ENCODE measurements around the gene KCP.

Gene KCP

DNA sequence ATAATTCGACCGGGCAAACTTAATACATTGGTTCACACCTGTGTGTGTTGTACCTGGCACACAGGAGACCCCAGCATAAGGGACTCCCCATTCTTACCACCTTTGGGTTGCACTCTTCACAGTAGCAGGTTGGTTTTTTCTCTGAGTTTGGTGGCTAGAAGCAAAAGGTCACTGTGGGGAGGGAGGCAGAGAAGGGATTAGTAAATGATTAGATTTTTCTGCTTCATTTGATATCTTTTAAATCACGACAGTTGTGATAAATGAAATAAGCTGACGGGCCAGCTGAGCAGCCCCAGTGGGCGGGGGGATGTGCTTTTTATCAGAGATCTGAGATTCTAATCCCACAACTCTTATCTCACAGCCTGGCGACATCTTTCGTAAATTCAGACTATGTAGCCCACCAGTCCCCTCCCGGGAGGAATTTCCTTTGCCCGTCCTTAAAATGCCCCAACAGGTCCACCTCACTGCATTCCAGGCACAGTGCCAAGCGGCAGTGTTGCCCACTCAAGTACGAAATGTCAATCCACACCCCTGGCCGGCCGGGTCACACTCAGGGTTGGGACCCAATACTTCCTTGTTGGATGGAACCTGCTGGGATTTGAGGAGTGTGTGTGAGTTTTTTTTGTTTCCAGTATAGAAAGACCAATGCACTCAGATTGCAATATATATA is 10.5 kb upstream of the KCP start:
- Histone ChIP-seq H3K4me3 (ENCODE audit: low read depth in 1 of 2, low read length in 1 of 2) (no peak overlapping the region), H3K27me3 (peaks cover 97% of the 10 kb centered on the region), H3K4me1 (ENCODE audit: control insufficient read depth in 1 of 2, insufficient read depth in 1 of 2, low read depth in 1 of 2, low read length in 1 of 2) (no peaks in the 10 kb centered on the region), H3K9me3 (no peaks in the 10 kb centered on the region), H3K36me3 (no peaks in the 10 kb centered on the region), H3K27ac (no peak overlapping the region)
- TF ChIP-seq, protein P1, sequence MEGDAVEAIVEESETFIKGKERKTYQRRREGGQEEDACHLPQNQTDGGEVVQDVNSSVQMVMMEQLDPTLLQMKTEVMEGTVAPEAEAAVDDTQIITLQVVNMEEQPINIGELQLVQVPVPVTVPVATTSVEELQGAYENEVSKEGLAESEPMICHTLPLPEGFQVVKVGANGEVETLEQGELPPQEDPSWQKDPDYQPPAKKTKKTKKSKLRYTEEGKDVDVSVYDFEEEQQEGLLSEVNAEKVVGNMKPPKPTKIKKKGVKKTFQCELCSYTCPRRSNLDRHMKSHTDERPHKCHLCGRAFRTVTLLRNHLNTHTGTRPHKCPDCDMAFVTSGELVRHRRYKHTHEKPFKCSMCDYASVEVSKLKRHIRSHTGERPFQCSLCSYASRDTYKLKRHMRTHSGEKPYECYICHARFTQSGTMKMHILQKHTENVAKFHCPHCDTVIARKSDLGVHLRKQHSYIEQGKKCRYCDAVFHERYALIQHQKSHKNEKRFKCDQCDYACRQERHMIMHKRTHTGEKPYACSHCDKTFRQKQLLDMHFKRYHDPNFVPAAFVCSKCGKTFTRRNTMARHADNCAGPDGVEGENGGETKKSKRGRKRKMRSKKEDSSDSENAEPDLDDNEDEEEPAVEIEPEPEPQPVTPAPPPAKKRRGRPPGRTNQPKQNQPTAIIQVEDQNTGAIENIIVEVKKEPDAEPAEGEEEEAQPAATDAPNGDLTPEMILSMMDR (IDR thresholded peaks at IDR 0.05), result no peak

DNA sequence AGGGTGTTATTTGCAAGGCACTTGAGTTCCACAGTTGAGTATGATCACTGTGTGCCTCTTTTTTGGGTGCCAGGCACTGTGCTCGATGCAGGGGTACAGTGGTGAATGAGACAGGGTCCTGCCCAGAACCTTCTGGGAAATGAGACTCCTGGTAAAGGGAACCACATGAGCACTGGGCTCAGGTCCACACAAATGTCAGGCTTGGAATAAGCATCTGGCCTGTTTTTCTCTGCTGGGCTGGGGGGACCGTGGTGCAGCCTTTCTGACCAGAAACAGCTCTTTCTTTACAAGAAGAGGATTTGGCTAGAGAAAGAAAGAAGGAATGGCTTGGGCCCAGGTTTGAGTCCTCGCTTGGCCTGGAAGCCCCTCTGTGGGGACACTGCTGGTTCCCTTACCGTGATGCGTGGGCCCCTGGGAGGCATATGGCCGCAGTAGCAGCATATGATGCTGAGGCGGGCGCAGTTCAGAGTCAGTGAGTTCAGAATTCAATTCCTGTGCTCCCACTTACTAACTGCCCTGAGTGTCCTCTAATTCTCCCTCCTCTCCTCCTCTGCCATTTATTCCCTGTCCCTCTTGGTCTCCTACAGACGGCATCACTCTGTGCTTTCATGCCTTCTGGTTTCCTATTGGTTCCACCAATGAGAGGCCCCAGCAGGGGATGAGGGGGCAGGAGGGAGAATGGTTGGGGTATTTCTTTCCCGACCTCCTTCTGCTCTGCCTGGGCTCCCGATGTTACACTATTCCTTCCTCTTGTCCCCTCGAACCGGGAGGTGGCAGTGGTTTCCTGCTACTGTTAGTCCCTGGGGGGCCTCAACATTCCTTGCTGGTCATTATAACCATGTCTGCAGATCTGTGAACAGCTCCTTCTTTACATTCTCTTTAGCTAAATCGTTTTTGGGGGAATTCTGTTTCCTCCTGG is 9.6 kb upstream of the KCP start:
- Histone ChIP-seq H3K9me3 (no peaks in the 10 kb centered on the region), H3K27ac (no peak overlapping the region), H3K4me3 (ENCODE audit: low read depth in 1 of 2, low read length in 1 of 2) (no peak overlapping the region), H3K36me3 (no peaks in the 10 kb centered on the region), H3K4me1 (ENCODE audit: control insufficient read depth in 1 of 2, insufficient read depth in 1 of 2, low read depth in 1 of 2, low read length in 1 of 2) (peaks cover 3 to 7% of the 10 kb centered on the region in 2 experiments), H3K27me3 (peaks cover 100% of the 10 kb centered on the region)
- TF ChIP-seq, protein P1 (IDR thresholded peaks at IDR 0.05), result no peak

DNA sequence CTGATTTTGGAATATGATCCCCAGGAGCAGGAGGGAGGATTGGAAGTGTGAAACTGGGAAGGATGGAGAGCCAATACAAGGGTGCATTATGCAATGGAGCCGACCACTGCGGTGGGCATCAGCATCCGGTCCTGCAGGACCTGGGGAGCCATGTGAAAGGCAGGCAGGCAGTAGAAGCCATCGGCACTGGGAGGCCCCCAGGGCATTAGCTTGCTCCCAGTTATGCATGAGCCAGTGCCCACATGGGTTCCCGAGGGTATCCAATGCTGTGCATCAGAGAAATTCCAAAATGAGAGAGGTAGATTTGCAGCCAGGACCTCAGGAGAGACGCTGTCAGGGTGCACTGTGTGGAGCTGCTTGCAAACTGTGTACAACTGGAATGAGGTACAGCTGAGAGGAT is 8.7 kb upstream of the KCP start:
- Histone ChIP-seq H3K4me3 (ENCODE audit: low read depth in 1 of 2, low read length in 1 of 2) (no peak overlapping the region), H3K4me1 (ENCODE audit: control insufficient read depth in 1 of 2, insufficient read depth in 1 of 2, low read depth in 1 of 2, low read length in 1 of 2) (peaks cover 3 to 7% of the 10 kb centered on the region in 2 experiments), H3K36me3 (no peaks in the 10 kb centered on the region), H3K9me3 (no peaks in the 10 kb centered on the region), H3K27me3 (peaks cover 100% of the 10 kb centered on the region), H3K27ac (no peak overlapping the region)
- TF ChIP-seq, protein P1 (IDR thresholded peaks at IDR 0.05), result no peak

DNA sequence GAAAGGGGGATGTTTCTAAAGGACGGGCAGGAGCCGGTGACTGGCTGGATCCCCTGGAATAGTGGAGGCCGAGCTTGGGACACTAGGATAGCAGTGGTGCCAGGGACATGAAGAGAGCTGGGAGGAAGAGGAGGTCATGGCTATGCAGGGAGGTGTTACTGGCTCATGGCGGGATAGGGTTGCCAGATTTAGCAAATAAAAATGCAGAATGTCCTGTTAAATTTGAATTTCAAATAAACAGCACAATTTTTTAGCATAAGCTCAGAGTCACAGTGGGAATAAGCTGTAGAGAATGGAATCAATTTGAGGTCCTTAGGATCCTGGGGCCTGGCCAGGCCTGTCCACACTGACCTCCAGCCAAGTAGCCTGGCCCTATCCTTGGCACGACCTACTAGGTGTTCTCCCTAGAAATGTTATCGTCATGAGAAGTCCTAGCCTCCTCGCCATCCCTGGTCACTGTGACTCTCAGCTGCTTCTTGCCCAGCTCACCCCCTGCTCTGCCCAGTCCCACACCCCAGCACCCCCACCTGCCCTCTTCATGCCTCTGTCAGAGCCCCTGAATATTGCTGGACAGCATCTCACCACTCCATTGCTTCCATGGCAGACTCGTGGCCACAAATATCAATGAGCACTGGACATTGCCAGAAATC is 7.6 kb upstream of the KCP start:
- Histone ChIP-seq H3K27ac (no peak overlapping the region), H3K36me3 (no peaks in the 10 kb centered on the region), H3K9me3 (no peaks in the 10 kb centered on the region), H3K27me3 (peaks cover 99% of the 10 kb centered on the region), H3K4me1 (ENCODE audit: control insufficient read depth in 1 of 2, insufficient read depth in 1 of 2, low read depth in 1 of 2, low read length in 1 of 2) (peaks cover 3 to 7% of the 10 kb centered on the region in 2 experiments), H3K4me3 (ENCODE audit: low read depth in 1 of 2, low read length in 1 of 2) (no peak overlapping the region)
- TF ChIP-seq, protein P1 (IDR thresholded peaks at IDR 0.05), result no peak

DNA sequence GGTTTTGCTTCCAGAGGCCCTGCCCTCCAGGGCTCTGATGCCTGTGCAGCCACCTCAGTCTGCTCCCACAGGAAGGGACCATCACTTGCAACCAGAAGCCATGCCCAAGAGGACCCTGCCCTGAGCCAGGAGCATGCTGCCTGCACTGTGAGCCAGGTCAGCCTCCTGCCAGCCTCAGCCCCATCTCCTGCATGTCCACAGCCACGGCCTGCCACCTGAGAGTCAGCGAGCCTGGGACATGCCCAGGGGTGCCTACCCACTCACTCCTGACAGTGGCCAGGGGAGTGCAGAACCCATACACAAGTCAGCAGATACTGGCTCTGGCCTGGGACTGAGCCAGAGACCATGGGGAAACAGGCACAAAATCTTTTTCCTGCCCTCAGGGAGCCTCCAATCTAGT is 6.6 kb upstream of the KCP start:
- H3K36me3 ChIP-seq, result no peaks in the 10 kb centered on the region
- TF ChIP-seq, protein P1 (IDR thresholded peaks at IDR 0.05), result no peak
- no peak overlapping the region for H3K4me3 ChIP-seq (ENCODE audit: low read depth in 1 of 2, low read length in 1 of 2)
- H3K27me3 ChIP-seq, result peaks cover 96% of the 10 kb centered on the region
- peaks cover 3 to 7% of the 10 kb centered on the region in 2 experiments for H3K4me1 ChIP-seq (ENCODE audit: control insufficient read depth in 1 of 2, insufficient read depth in 1 of 2, low read depth in 1 of 2, low read length in 1 of 2)
- H3K9me3 ChIP-seq, result no peaks in the 10 kb centered on the region
- H3K27ac ChIP-seq, result no peak overlapping the region

All from neutrophil (primary cell).